Measurements from ENCODE around the gene ANXA9.

ANXA9 gene

DNA sequence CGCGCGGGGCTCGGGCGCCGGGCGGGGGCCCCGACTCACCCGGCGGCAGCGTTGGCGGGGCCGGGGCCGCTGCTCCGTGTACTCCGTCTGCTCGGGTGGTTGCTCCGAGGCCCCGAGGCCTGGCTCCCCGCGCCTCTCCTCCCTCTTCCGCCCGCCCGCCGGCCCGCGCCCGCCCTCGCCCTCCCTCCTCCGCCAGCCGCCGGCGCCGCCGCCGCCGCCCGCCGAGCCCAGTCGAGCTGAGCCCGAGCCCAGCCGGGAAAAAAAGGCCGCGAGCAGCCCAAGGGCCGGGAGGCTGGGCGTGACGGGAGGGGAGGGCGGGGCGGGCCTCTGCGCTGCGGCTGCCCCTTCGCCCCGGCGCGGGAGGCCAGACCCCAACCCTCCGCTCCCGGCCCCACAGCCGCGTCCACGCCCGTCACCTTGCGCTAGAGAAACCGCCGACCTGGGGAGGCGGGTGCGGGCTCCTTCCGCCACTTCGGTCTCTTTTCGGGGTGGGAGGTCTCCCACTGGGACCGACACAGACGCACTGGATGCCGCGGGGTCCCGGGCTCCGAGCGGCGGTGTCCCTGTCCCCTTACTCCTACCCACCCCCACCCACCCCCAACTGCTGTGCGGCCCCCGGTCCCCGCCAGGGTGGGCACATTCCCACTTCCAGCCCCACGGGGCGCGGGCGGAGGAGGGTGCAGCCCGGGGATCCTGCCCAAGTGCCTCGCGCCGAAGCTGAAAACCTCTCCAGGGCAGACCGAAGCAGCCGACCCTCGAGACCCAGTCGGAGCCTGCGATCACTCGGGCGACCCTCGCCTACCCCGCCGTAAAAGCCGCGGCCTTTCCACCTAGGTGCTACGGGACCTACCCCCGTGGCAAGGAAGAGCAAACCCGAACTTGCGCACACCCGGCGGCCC lies 7.3 kb upstream of the ANXA9 start, which contains the start of gene CERS2:
Gene CERS2 (minus strand): TSS at position 256 of the 899 bp plus-strand sequence. CDS start 5,745 bp downstream, outside the sequence.
- ATAC-seq: peak; percentile 65
- TF ChIP-seq RARB (CRISPR knock-in tag; IDR thresholded peaks at IDR 0.05) (no peak), PPARA (CRISPR knock-in tag; IDR thresholded peaks at IDR 0.05; ENCODE audit: borderline replicate concordance) (no peak), GLIS3 (CRISPR knock-in tag; IDR thresholded peaks at IDR 0.05) (no peak), CSDC2 (CRISPR knock-in tag; IDR thresholded peaks at IDR 0.05) (no peak)
- TF ChIP-seq, protein P1, sequence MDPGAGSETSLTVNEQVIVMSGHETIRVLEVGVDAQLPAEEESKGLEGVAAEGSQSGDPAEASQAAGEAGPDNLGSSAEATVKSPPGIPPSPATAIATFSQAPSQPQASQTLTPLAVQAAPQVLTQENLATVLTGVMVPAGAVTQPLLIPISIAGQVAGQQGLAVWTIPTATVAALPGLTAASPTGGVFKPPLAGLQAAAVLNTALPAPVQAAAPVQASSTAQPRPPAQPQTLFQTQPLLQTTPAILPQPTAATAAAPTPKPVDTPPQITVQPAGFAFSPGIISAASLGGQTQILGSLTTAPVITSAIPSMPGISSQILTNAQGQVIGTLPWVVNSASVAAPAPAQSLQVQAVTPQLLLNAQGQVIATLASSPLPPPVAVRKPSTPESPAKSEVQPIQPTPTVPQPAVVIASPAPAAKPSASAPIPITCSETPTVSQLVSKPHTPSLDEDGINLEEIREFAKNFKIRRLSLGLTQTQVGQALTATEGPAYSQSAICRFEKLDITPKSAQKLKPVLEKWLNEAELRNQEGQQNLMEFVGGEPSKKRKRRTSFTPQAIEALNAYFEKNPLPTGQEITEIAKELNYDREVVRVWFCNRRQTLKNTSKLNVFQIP (CRISPR knock-in tag; IDR thresholded peaks at IDR 0.05; ENCODE audit: borderline replicate concordance, low read depth): no peak

GRCh38 chr1:150976401-150976821 lies 5.7 kb upstream of the ANXA9 start:
- no peak for ATAC-seq
- no peak for TF ChIP-seq ARNTL (CRISPR knock-in tag; IDR thresholded peaks at IDR 0.05; ENCODE audit: borderline replicate concordance, low read depth)
- TF ChIP-seq PPARA (CRISPR knock-in tag; IDR thresholded peaks at IDR 0.05; ENCODE audit: borderline replicate concordance): no peak
- no peak for TF ChIP-seq GLIS3 (CRISPR knock-in tag; IDR thresholded peaks at IDR 0.05)
- TF ChIP-seq PATZ1 (CRISPR knock-in tag; IDR thresholded peaks at IDR 0.05; ENCODE audit: borderline replicate concordance): no peak
- TF ChIP-seq, protein P2, sequence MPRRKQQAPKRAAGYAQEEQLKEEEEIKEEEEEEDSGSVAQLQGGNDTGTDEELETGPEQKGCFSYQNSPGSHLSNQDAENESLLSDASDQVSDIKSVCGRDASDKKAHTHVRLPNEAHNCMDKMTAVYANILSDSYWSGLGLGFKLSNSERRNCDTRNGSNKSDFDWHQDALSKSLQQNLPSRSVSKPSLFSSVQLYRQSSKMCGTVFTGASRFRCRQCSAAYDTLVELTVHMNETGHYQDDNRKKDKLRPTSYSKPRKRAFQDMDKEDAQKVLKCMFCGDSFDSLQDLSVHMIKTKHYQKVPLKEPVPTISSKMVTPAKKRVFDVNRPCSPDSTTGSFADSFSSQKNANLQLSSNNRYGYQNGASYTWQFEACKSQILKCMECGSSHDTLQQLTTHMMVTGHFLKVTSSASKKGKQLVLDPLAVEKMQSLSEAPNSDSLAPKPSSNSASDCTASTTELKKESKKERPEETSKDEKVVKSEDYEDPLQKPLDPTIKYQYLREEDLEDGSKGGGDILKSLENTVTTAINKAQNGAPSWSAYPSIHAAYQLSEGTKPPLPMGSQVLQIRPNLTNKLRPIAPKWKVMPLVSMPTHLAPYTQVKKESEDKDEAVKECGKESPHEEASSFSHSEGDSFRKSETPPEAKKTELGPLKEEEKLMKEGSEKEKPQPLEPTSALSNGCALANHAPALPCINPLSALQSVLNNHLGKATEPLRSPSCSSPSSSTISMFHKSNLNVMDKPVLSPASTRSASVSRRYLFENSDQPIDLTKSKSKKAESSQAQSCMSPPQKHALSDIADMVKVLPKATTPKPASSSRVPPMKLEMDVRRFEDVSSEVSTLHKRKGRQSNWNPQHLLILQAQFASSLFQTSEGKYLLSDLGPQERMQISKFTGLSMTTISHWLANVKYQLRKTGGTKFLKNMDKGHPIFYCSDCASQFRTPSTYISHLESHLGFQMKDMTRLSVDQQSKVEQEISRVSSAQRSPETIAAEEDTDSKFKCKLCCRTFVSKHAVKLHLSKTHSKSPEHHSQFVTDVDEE (CRISPR knock-in tag; IDR thresholded peaks at IDR 0.05): no peak
- TF ChIP-seq ESRRG (CRISPR knock-in tag; IDR thresholded peaks at IDR 0.05): no peak
- no peak for TF ChIP-seq TCF4 (CRISPR knock-in tag; IDR thresholded peaks at IDR 0.05; ENCODE audit: borderline replicate concordance)
- no peak for TF ChIP-seq ZNF8 (CRISPR knock-in tag; IDR thresholded peaks at IDR 0.05)

GRCh38 chr1:150976879-150977694 lies 5.0 kb upstream of the ANXA9 start:
- peak; percentile 51 for ATAC-seq
- TF ChIP-seq ZNF565 (CRISPR knock-in tag; conservative IDR thresholded peaks at IDR 0.05; ENCODE audit: low read depth): no peak
- TF ChIP-seq ZNF8 (CRISPR knock-in tag; IDR thresholded peaks at IDR 0.05): no peak
- TF ChIP-seq, protein P2 (CRISPR knock-in tag; IDR thresholded peaks at IDR 0.05): no peak
- TF ChIP-seq PPARA (CRISPR knock-in tag; IDR thresholded peaks at IDR 0.05; ENCODE audit: borderline replicate concordance): no peak
- no peak for TF ChIP-seq ZFP30 (CRISPR knock-in tag; IDR thresholded peaks at IDR 0.05)
- 0 out of 2 replicates have a peak, but pooled peaks have one; percentile 77 for TF ChIP-seq OSR1 (CRISPR knock-in tag; IDR thresholded peaks at IDR 0.05)
